Fibroblast of the aortic adventitia (primary cell): ENCODE measurements around the gene MEIS1. TPM values are rescaled to one million over a fixed set of nuclear protein-coding genes. Genes with fewer than 3 reads are reported as not detected.
A peak's percentile ranks its signal among the peaks of the same experiment; 100 is the strongest.

ENCODE experiments used
- DNase-seq: peaks from one replicate; pipeline ENCODE4 v3.0.0-alpha.2; 2010; ENCODE audit warnings: low read depth
- H3K4me3 ChIP-seq: 2 replicates; pipeline ENCODE4 v1.5.1; 2011; ENCODE audit warnings: low read depth, mild to moderate bottlenecking, control low read depth, low read length, moderate library complexity
- CTCF ChIP-seq: IDR thresholded peaks from 2 replicates; pipeline ENCODE4 v1.5.1; 2011; ENCODE audit warnings: mild to moderate bottlenecking, low read length, control low read depth, inconsistent platforms; ENCODE audit not compliant: insufficient read depth
- total RNA-seq: library from RNA; depleted of rRNA; stranded (reverse); fragments of >200 nt; gene quantifications from 2 replicates; pipeline ENCODE4 v1.2.3, GENCODE V29; 2012; ENCODE audit warnings: low replicate concordance

Gene MEIS1
- total RNA-seq, 1 donor: 78.2 TPM

- H3K4me3 ChIP-seq: no peak overlapping the region
- TF ChIP-seq CTCF: no peak
- no peak for DNase-seq
These were observed 18.0 kb downstream of the MEIS1 start for GRCh38 chr2:66452917-66453316.

- no peak overlapping the region for H3K4me3 ChIP-seq
- DNase-seq: peak; percentile 43
- TF ChIP-seq CTCF: no peak
These were observed 20.6 kb downstream of the MEIS1 start for GRCh38 chr2:66455490-66455889.

GRCh38 chr2:66456183-66457041 is 21.5 kb downstream of the MEIS1 start:
- no peak overlapping the region for H3K4me3 ChIP-seq
- DNase-seq: peak; percentile 87
- no peak for TF ChIP-seq CTCF

- no peak overlapping the region for H3K4me3 ChIP-seq
- DNase-seq: no peak
- TF ChIP-seq CTCF: no peak
These were observed 22.6 kb downstream of the MEIS1 start for GRCh38 chr2:66457545-66457944.

- no peak for TF ChIP-seq CTCF
- peak; percentile 25 for DNase-seq
These were observed 25.1 kb downstream of the MEIS1 start for GRCh38 chr2:66460031-66460430.

GRCh38 chr2:66461001-66461663 is 26.2 kb downstream of the MEIS1 start:
- TF ChIP-seq CTCF: no peak
- H3K4me3 ChIP-seq: no peak overlapping the region
- DNase-seq: no peak

More at GRCh38 chr2:66460031-66460430, 25.1 kb downstream of the MEIS1 start:
- no peak overlapping the region for H3K4me3 ChIP-seq
